Naive thymus-derived CD4-positive, alpha-beta T cell (primary cell): ENCODE data around the gene TMEM203. TPM values are rescaled to one million over a fixed set of nuclear protein-coding genes. Genes with fewer than 3 reads are reported as not detected.

Experiments used
- ATAC-seq: fragments of 150-1000 bp; cut with Tn5 transposase; 2 replicates; pipeline ENCODE4 v1.10.0; 2021; ENCODE audit warnings: mild to moderate bottlenecking, moderate library complexity
- CTCF ChIA-PET: fragments of 350-600 bp; sonication (Branson Sonifier 250); formaldehyde crosslinking; loops from one replicate; lab custom pipeline; 2021; ENCODE audit warnings: antibody characterized with exemption; lab: Charles Lee
- POLR2A ChIA-PET: fragments of 350-600 bp; sonication (Branson Sonifier 250); formaldehyde crosslinking; loops from one replicate; lab custom pipeline; 2021; ENCODE audit warnings: antibody characterized with exemption, inconsistent platforms; lab: Charles Lee
- DNase-seq, 9 donors: peaks; one replicate each; pipeline versions ENCODE4 v3.0.0 to v3.0.0-alpha.2; 2020 to 2022; ENCODE audit warnings: mixed read lengths in 1 of 9
- H3K27ac ChIP-seq: one replicate; pipeline ENCODE4 v1.7.0; 2013; ENCODE audit warnings: mild to moderate bottlenecking, low read depth, low read length, moderate library complexity
- H3K27me3 ChIP-seq, 2 donors: one replicate each; pipeline ENCODE4 v1.7.0; 2013; ENCODE audit warnings: low read length in 2 of 2, mild to moderate bottlenecking in 2 of 2, moderate library complexity in 2 of 2; ENCODE audit not compliant: control insufficient read depth in 2 of 2, insufficient read depth in 2 of 2
- H3K36me3 ChIP-seq, 3 experiments: 1 replicate in 2 of 3; 2 replicates in 1 of 3; pipeline ENCODE4 v1.7.0; 2013; ENCODE audit warnings: low read length in 3 of 3, mild to moderate bottlenecking in 3 of 3, moderate library complexity in 1 of 3; ENCODE audit not compliant: insufficient read depth in 3 of 3, control insufficient read depth in 2 of 3
- H3K4me1 ChIP-seq, 2 donors: one replicate each; pipeline ENCODE4 v1.7.0; 2013; ENCODE audit warnings: low read length in 2 of 2, mild to moderate bottlenecking in 2 of 2, moderate library complexity in 1 of 2; ENCODE audit not compliant: control insufficient read depth in 2 of 2, insufficient read depth in 2 of 2
- H3K4me3 ChIP-seq: 2 replicates; pipeline ENCODE4 v1.7.0; 2013; ENCODE audit warnings: mild to moderate bottlenecking, low read length
- H3K9me3 ChIP-seq, 3 experiments: 1 replicate in 2 of 3; 2 replicates in 1 of 3; pipeline ENCODE4 v1.7.0; 2013; ENCODE audit warnings: low read length in 3 of 3; ENCODE audit not compliant: control insufficient read depth in 2 of 3
- H3K27ac Mint-ChIP-seq, 9 donors: one replicate each; pipeline ENCODE4 v1.8.0; 2020 to 2022; ENCODE audit warnings: mixed read lengths in 9 of 9, mild to moderate bottlenecking in 8 of 9, moderate library complexity in 5 of 9, inconsistent platforms in 2 of 9
- H3K27me3 Mint-ChIP-seq, 5 donors: one replicate each; pipeline ENCODE4 v1.8.0; 2021 to 2022; ENCODE audit warnings: mixed read lengths in 5 of 5, mild to moderate bottlenecking in 1 of 5
- H3K36me3 Mint-ChIP-seq, 5 donors: one replicate each; pipeline ENCODE4 v1.8.0; 2020 to 2022; ENCODE audit warnings: mixed read lengths in 5 of 5, mild to moderate bottlenecking in 3 of 5, inconsistent platforms in 1 of 5
- H3K4me1 Mint-ChIP-seq, 7 donors: one replicate each; pipeline ENCODE4 v1.8.0; 2020 to 2022; ENCODE audit warnings: mixed read lengths in 7 of 7, mild to moderate bottlenecking in 3 of 7, inconsistent platforms in 1 of 7
- H3K4me3 Mint-ChIP-seq, 10 donors: one replicate each; pipeline ENCODE4 v1.8.0; 2020 to 2022; ENCODE audit warnings: mild to moderate bottlenecking in 10 of 10, mixed read lengths in 10 of 10, moderate library complexity in 6 of 10, inconsistent platforms in 2 of 10
- H3K9me3 Mint-ChIP-seq, 11 donors: one replicate each; pipeline ENCODE4 v1.8.0; 2020 to 2022; ENCODE audit warnings: mixed read lengths in 11 of 11, mild to moderate bottlenecking in 4 of 11, inconsistent platforms in 1 of 11, moderate library complexity in 1 of 11
- intact Hi-C, 2 donors: fragments of 100-400 bp; cut with micrococcal nuclease; formaldehyde crosslinking; loops; one replicate each; pipeline ENCODE4 v1.15.1; 2023
- polyA plus RNA-seq, 2 donors: library from polyadenylated mRNA; unstranded; fragments of 300-500 nt; fragmentation: Illumina TruSeq; gene quantifications; one replicate each; pipeline ENCODE4 v1.2.3, GENCODE V29; 2021
- total RNA-seq, 6 experiments: library from RNA in 5 of 6; stranded (reverse) in 5 of 6; gene quantifications; 1 replicate in 5 of 6; 2 replicates in 1 of 6; pipeline ENCODE4 v1.2.3 and lab custom pipeline; 2021 to 2026

The TMEM203 gene
- total and polyA plus RNA-seq, 7 experiments from 2014 or later, result 22.6 to 172 (median 38.1) TPM

- intact Hi-C loops, result no loop called here
- Histone ChIP-seq H3K4me1 (peaks cover 4 to 18% of the 10 kb centered on the region in 2 donors), H3K27ac (no peak overlapping the region), H3K9me3 (no peaks in the 10 kb centered on the region), H3K27me3 (no peaks in the 10 kb centered on the region), H3K4me3 (no peak overlapping the region), H3K36me3 (no peaks in the 10 kb centered on the region)
- ChIA-PET POLR2A (no interaction called here), CTCF (no interaction called here)
- Mint-ChIP-seq H3K9me3 (peaks cover 0 to 2% (median 0%) of the 10 kb centered on the region in 11 donors), H3K4me3 (no peak overlapping the region), H3K36me3 (no peaks in the 10 kb centered on the region), H3K4me1 (peaks cover 4 to 6% (median 5%) of the 10 kb centered on the region in 7 donors), H3K27ac (no peak overlapping the region), H3K27me3 (peaks cover 0 to 13% (median 6%) of the 10 kb centered on the region in 5 donors)
- ATAC-seq (no peak), DNase-seq (no peak)
Observed at GRCh38 chr9:137232101-137232500, 26.7 kb upstream of the TMEM203 start.

- Histone ChIP-seq H3K27ac (no peak overlapping the region), H3K4me3 (no peak overlapping the region), H3K9me3 (no peaks in the 10 kb centered on the region), H3K36me3 (no peaks in the 10 kb centered on the region), H3K4me1 (peaks cover 4 to 12% of the 10 kb centered on the region in 2 donors), H3K27me3 (no peaks in the 10 kb centered on the region)
- DNase-seq (no peak), ATAC-seq (no peak)
- Mint-ChIP-seq H3K4me1 (peaks cover 4 to 6% (median 5%) of the 10 kb centered on the region in 7 donors), H3K36me3 (no peaks in the 10 kb centered on the region), H3K27me3 (peaks cover 0 to 13% (median 6%) of the 10 kb centered on the region in 5 donors), H3K9me3 (peaks cover 0 to 2% (median 0%) of the 10 kb centered on the region in 11 donors), H3K4me3 (no peak overlapping the region), H3K27ac (no peak overlapping the region)
- intact Hi-C loops, result no loop called here
- CTCF ChIA-PET, result no interaction called here
- POLR2A ChIA-PET, result interaction anchor here (0.5 kb wide), 1 partner anchor 127 kb away, joined by 4 read pairs; no protein-coding TSS in a partner anchor
Observed at GRCh38 chr9:137231372-137232039, 26.1 kb upstream of the TMEM203 start.

DNA sequence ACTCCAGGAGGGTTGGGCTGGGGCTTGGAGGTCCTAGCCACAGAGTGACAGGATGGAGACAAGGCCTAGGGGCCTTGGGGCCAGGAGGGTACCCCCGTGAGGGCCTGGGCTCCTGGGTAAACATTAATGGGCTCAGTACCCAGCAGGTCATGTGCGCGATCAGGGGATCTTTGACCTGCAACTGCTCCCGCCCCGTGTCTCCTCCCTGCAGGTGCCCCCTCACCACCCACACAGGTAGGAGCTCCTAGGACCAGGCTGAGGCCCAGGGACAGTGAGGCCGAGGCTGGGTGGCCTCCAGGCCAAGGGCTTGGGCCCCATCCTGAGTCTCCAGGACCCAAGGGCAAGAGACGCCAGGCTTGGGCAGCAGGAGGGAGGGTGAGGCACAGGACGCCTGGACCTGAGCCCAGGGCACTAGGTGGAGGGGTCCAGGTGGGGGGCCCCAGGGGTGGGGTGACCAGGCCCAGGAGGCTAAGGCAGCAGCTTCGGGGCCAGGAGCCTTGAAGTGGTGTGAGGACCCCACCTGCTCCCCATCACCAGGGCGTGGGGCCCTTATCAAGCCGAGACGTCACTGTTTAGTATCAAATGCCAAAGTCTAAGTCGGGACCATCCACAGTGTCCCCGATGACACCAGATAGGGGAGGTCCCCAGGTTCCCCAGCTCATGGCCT is 25.4 kb upstream of the TMEM203 start, which contains the start of gene SLC34A3:
Gene SLC34A3, plus strand, starts transcription at position 197 of the 667 bp plus-strand sequence. CDS start 802 bp downstream, outside the sequence.
- Histone ChIP-seq H3K9me3 (no peaks in the 10 kb centered on the region), H3K27ac (no peak within 1 kb of the TSS), H3K4me1 (peaks cover 4 to 5% of the 10 kb centered on the region in 2 donors), H3K36me3 (no peaks in the 10 kb centered on the region), H3K4me3 (no peak within 1 kb of the TSS), H3K27me3 (no peaks in the 10 kb centered on the region)
- ChIA-PET POLR2A (interaction anchor here (0.5 kb wide), 1 partner anchor 126 kb away, joined by 4 read pairs; no protein-coding TSS in a partner anchor), CTCF (no interaction called here)
- Mint-ChIP-seq H3K9me3 (peaks cover 0 to 2% (median 0%) of the 10 kb centered on the region in 11 donors), H3K36me3 (no peaks in the 10 kb centered on the region), H3K27ac (no peak within 1 kb of the TSS), H3K4me3 (no peak within 1 kb of the TSS), H3K27me3 (peaks cover 0 to 13% (median 6%) of the 10 kb centered on the region in 5 donors), H3K4me1 (peaks cover 4 to 7% (median 5%) of the 10 kb centered on the region in 7 donors)
- DNase-seq, result no peak
- intact Hi-C loops, result no loop called here
- no peak for ATAC-seq

- CTCF ChIA-PET, result interaction anchor here (1.2 kb wide), 1 partner anchor 8 kb away, joined by 4 read pairs; no protein-coding TSS in a partner anchor
- POLR2A ChIA-PET, result no interaction called here
- no peak overlapping the region for H3K27ac Mint-ChIP-seq
Observed at GRCh38 chr9:137229903-137230704, 24.7 kb upstream of the TMEM203 start.

DNA sequence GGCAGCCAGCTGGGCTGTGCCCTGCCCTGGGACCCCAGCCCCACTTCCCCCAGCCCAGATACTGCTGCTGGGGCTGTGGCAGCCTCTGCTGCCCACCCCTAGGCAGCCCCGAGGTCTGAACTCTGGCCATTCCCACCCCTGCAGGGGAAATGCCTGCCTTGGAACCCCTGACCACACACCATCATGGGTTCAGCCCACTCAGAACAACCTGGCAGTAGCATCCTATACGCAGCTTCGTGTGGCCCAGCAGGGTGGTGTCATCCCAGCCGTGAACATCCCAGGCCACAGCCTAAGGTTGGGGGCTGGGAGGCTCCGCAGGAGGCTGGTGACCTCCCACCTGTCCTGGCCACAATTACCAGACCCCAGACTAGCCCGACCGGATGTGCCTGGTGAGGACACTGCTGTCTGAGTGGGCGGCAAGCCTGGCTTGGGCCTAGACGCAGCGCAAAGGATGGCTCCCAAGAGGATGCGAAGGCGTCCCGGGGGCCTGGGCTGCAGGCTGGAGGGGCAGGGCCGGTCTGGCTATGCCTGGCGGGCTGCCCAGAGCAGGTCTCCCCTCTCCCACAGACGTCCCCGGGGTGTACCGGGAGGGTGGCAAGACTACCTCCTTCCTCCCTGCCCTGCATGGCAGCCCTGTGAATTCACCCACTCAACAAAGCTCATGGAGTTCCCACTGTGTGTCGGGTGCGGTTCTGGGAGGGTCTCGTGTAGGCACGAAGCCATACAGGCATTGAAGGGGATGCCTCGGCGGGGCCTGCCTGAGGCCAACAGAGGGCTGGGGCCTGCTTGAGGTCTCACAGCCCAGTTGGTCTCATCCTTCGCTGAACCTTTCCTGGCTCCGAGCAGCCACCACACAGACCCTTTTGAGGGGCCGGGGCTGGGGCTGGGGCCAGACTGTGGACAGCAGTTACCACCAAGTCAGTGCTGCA is 23.8 kb upstream of the TMEM203 start:
- H3K36me3 ChIP-seq, result no peaks in the 10 kb centered on the region
- Mint-ChIP-seq H3K36me3 (no peaks in the 10 kb centered on the region), H3K4me1 (peaks cover 5 to 7% (median 5%) of the 10 kb centered on the region in 7 donors), H3K27me3 (peaks cover 0 to 7% (median 5%) of the 10 kb centered on the region in 5 donors), H3K27ac (no peak overlapping the region), H3K4me3 (no peak overlapping the region), H3K9me3 (peaks cover 0 to 2% (median 0%) of the 10 kb centered on the region in 11 donors)
- H3K4me1 ChIP-seq, result peaks cover 4 to 5% of the 10 kb centered on the region in 2 donors
- no peak overlapping the region for H3K4me3 ChIP-seq
- intact Hi-C loops, result loop anchor here in 1 of 2 donors (10.0 kb wide), 1 partner anchor 284 kb away; the partner anchor contains the start of genes C8G and FBXW5
- H3K9me3 ChIP-seq, result no peaks in the 10 kb centered on the region
- no peaks in the 10 kb centered on the region for H3K27me3 ChIP-seq
- DNase-seq (no peak), ATAC-seq (no peak)
- ChIA-PET POLR2A (no interaction called here), CTCF (interaction anchor here (1.2 kb wide), 1 partner anchor 9 kb away, joined by 4 read pairs; no protein-coding TSS in a partner anchor)
- no peak overlapping the region for H3K27ac ChIP-seq

More at GRCh38 chr9:137229903-137230704, 24.7 kb upstream of the TMEM203 start:
- Histone ChIP-seq H3K36me3 (no peaks in the 10 kb centered on the region), H3K27ac (no peak overlapping the region), H3K27me3 (no peaks in the 10 kb centered on the region), H3K9me3 (no peaks in the 10 kb centered on the region), H3K4me1 (peaks cover 4 to 5% of the 10 kb centered on the region in 2 donors), H3K4me3 (no peak overlapping the region)
- no peaks in the 10 kb centered on the region for H3K36me3 Mint-ChIP-seq
- H3K9me3 Mint-ChIP-seq, result peaks cover 0 to 2% (median 0%) of the 10 kb centered on the region in 11 donors
- H3K27me3 Mint-ChIP-seq, result peaks cover 0 to 11% (median 6%) of the 10 kb centered on the region in 5 donors
- no peak for DNase-seq
- H3K4me1 Mint-ChIP-seq, result peaks cover 5 to 7% (median 5%) of the 10 kb centered on the region in 7 donors
- H3K4me3 Mint-ChIP-seq, result no peak overlapping the region
- ATAC-seq, result no peak
- intact Hi-C loops, result loop anchor here in 1 of 2 donors (10.0 kb wide), 1 partner anchor 285 kb away; the partner anchor contains the start of genes C8G and FBXW5
